GM23248 (cell line): ENCODE data around the gene C17orf113.

ENCODE experiments used
- EZH2 ChIP-seq: fragments of 200-600 bp; sonication (generic); IDR thresholded peaks from 2 replicates; pipeline ENCODE4 v1.6.1; 2018; ENCODE audit warnings: antibody characterized with exemption, mild to moderate bottlenecking; ENCODE audit not compliant: insufficient read depth, poor library complexity, severe bottlenecking
- EZH2phosphoT487 ChIP-seq: fragments of 200-600 bp; sonication (generic); IDR thresholded peaks from 2 replicates; pipeline ENCODE4 v1.6.1; 2018; ENCODE audit warnings: antibody characterized with exemption, moderate library complexity, mild to moderate bottlenecking, low read depth; ENCODE audit not compliant: insufficient read depth

- TF ChIP-seq EZH2 (no peak), EZH2phosphoT487 (no peak)
Observed at GRCh38 chr17:42075789-42076188, 25.4 kb upstream of the C17orf113 start.
